HG03159 (cell line): ENCODE results near the gene SETBP1.

Experiments used
- ATAC-seq: cut with Tn5 transposase; IDR thresholded peaks from one replicate; pipeline ENCODE4 v1.9.1; 2021; ENCODE audit warnings: mild to moderate bottlenecking, moderate library complexity; ENCODE audit not compliant: unreplicated experiment

SETBP1 gene

DNA sequence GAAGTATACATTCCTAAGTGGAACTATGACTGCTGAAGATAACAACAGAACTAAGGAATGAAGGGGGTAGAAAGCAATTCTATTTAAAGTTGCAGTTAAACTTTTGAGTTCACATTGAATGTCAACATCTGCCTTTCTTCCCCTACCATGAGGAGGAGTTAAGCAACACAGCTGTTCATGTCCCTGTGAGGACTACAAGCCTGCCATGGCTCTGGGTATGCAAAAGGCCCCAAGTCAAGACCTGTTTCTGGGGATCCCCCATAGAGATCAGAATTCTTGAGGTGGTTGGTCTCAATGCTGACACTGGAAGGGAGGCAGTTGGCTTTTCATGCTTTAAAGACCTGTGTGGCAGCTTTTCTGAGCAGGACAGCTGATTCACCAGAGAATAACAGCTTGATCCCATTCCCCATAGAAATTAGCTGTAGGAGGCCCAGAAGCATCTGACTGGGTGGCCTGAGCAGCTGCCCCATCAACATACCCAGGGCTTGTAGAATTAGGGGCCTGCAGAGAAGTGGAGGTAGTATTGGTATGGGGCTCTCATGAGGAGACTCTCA, 131.0 kb downstream of the SETBP1 start:
- no peak for ATAC-seq

GRCh38 chr18:44812426-44812825, 131.7 kb downstream of the SETBP1 start:
- no peak for ATAC-seq

DNA sequence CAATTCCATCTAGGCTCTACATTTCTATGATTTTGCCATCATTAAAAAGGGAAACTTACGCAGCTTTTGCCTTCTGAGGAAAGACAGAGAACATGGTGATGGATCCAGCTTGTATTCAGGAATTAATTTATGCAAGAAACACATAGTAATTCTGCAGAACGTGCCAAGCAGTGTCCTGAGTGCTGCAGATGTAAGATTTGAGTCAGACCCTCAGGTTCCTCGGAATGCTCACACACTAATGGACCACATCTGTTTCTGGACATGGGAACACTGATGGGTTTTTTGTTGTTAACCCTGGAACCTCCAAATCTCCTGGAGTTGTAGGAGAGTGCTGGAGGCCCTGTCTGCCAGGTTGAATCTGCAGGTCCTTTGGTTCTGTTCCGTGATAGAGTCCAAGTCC, 132.9 kb downstream of the SETBP1 start:
- no peak for ATAC-seq

DNA sequence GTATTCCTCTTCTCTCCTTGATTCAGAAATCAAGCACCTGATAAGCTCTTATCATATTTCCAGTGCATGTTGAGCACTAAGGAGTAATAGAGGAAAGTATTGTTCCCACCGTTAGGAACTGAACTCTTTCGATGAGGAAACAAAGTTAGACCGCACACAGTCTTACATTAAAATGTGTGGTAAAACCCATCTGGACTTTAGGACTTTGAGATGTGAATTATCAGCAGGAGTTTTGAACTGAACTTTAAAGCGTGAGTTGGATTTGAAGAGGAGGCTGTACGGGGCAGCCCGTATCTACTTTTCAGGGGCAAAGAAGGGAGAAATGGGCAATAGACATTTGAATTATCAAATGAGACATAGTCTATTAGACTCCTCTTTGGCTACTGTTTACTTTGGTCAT, 134.4 kb downstream of the SETBP1 start:
- no peak for ATAC-seq

DNA sequence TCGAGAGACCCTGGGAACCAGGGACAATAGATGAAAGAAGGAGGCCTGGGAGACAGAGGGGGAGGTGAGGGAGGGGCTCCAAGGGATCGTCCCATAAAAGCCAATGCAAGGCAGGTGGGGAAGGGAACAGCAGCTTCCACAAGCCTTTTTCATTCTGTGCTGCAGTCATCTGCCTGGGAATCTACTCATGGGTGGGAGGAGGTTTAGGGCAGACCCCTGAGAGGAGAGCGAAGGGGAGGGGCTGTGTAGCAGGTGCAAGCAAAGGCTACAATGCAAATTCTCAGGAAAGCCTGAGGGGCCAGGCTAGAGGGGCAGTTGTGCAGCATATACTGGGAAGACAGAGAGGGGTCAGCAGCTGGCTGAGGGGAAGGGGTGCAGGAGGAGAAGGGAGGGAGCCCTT, 135.4 kb downstream of the SETBP1 start:
- ATAC-seq = no peak

GRCh38 chr18:44816477-44816876, 135.8 kb downstream of the SETBP1 start:
- ATAC-seq = no peak

DNA sequence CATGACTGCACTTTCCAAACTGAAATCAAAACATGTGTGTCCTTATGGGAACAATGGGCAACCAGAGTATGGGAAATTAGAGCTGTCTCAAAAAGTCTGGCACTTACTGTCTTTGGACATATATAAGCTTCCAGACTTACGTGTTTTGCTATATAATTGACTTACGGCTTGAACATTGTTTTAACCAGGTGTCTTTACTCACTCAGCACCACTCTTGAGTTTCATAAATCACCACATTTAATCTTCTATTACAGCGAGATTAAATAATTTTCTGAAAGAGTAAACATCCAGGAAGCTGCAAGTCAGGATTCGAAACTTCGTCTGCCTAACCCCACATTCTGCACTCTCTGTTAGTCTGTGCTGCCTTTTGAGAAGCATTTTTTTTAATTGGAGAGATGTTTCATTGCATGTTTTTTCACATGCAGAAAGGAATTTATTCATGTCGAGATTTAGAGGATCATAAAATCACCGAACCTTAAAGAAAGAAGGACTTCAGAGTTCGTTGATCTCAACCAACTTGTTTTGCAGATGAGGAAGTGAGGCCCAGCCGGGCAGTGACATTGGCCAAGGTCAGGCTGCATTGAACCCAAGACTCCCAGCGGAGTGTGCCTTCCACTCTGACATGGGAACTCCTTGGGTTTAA, 137.3 kb downstream of the SETBP1 start:
- no peak for ATAC-seq

DNA sequence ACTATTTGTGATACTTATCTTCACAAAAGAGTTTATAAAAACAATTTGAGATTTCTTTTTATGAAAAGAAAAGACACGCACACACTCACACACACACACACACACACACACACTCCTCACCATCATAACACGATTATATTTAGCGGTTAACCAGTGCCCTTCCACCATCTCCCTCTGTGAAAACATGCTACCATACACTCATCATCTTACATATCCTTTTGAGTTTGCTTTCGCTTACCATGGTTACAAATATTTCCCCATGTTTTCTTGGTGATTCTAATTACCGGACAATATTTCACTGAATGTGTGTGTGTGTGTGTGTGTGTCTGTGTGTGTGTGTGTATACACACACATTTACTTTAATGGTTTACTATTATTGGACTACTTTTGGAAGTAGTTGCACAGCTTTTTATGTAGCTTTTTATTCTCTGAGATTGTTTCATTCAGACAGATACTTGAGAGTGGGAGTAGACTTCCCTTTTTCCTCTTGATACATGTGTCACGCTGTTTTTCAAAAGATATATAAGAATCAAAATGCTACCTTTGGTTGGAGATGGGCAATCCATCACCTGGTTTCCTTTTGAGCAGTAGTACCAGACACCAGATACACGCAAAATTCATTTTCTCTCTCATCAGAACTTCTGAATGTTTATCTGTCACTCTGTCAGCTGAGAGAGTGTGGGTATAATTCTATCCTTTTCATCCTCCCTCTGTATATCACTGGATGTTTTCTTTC, 138.1 kb downstream of the SETBP1 start:
- ATAC-seq = peak; percentile 50

GRCh38 chr18:44819944-44820510, 139.3 kb downstream of the SETBP1 start:
- no peak for ATAC-seq

DNA sequence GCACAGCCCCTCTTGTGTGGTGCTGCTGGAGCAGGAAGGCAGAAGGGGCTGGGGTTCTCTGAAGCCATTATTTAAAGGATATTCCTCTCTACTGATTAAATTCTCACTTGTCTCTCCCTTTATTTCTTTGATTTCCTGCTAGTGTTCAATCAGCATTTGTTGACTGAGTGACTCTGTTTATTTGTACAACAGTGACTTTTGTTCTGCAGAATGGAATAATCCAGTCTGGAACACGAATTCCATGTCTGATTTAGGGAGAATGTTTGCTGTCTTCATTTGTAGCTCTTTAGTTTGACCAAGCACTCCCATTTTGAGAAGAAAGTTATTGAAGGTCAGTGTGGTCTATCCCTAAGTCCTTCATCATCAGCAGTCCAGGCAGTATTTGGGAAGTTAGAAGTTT, 141.2 kb downstream of the SETBP1 start:
- no peak for ATAC-seq

DNA sequence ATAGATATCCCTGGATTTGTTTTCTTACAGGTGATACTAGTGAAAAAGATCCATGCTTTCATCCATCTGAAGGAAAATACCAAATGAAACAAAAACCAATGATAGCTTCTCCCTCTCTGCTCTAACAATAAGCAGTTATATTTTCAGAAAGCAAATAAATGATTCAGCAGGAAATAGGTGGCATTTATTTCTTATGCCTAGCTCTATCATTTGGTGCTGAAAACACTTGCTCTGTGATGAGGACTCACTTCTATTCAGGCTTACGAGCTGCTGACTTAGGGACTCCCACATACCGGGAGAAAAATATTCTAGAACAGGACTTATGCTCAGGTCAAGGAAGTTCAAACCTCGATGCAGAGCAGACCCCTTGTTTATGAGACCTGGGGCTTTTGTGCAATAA, 142.6 kb downstream of the SETBP1 start:
- no peak for ATAC-seq

DNA sequence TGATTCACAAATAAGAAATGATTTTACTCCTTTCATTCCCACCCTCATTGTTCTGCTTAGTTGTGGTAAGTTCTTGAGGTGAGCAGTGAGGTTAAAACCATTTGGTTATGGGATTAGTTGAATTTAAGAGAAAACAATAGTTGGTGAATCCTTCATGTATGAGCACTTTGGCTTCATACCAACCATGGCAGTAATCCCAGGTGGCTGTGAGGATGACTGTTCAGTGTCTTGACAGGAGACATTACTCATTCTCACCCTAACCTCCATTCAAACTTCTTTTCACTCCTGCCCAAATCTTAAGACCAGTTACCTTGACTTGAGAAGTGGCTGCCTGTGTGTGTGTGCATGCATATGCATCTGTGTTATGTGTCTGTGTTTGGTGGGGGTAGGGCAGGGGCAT, 143.1 kb downstream of the SETBP1 start:
- no peak for ATAC-seq

DNA sequence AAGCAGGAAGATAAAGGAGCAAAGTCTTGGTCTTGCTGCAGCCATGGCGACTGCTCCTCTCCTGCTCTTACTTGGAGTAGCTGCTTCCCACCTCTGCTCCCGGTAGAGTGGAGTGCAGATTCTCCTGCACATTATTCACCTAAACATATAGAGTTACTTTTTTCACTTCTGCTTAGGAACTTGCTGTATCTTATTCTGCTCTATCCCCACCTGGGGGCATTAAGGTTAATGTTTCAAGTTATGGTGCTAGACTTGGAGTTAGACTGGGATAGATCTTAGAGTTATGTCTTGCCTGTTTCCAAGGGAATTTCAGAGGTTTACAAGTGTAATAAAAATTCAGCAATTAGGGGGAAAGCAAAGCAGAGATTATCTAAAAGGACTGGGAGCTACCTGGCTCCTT, 144.2 kb downstream of the SETBP1 start:
- no peak for ATAC-seq

GRCh38 chr18:44826418-44827259, 146.0 kb downstream of the SETBP1 start:
- ATAC-seq = no peak

DNA sequence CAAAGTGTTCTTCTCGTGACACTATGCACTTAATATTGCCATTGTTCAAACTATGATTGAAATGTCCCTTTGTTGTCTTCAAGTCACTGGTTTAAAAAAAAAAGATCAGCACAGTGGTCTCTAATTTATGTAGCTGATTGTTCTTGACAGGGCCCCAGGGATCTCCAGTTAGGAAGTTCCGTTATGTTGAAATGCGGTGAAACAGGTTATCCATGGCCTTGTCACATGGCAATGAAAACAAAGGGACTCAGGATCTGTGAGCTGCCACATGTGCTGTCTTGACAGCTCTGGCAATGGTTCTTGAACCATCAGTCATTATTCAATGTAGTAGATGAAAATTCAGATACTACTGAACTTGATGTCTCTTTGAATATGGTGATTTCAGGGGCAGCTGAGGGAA, 147.4 kb downstream of the SETBP1 start:
- no peak for ATAC-seq

GRCh38 chr18:44830581-44830980, 149.9 kb downstream of the SETBP1 start:
- no peak for ATAC-seq

- no peak for ATAC-seq
These were observed 153.1 kb downstream of the SETBP1 start for GRCh38 chr18:44833786-44834185.

GRCh38 chr18:44834867-44835469, 154.3 kb downstream of the SETBP1 start:
- ATAC-seq = no peak

DNA sequence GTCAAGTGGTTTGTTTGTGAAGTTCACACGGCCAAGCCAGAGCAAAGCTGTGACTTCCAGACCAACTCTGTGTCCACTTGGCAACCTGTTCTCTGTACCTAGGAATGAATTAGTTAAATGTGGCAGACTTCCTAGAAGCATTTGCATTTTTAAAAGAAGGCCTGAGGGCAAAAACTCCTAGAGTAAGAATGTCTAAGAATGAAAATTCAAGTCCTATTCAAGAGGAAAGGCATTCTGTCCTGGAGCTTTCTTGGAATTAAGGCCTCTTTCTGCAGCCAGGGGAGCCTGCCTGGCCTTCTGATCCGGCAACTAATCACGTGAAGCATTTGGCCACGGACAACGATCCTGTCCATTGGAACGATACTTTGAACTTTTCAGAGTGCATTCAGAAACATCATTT, 155.0 kb downstream of the SETBP1 start:
- no peak for ATAC-seq

- ATAC-seq = no peak
These were observed 155.6 kb downstream of the SETBP1 start for GRCh38 chr18:44836263-44836662.
